IMR-90 (cell line): Measurements from ENCODE around the gene SH3RF1. TPM values are rescaled to one million over a fixed set of nuclear protein-coding genes. Genes with fewer than 3 reads are reported as not detected.

Source experiments
- ATAC-seq: fragments of 200-7000 bp; cut with Tn5 transposase; 2 replicates; pipeline ENCODE4 v1.9.1; 2020; ENCODE audit warnings: low read depth, mild to moderate bottlenecking, moderate library complexity
- BruUV-seq: library from RNA; stranded (reverse); fragments of 400-500 nt; replicated peaks from 2 replicates; lab custom pipeline; 2021; lab: Mats Ljungman, UMichigan
- CTCF ChIA-PET: fragments of 300-600 bp; formaldehyde crosslinking; extraction: SDS; loops from one replicate; lab custom pipeline; 2021; ENCODE audit warnings: antibody characterized with exemption; lab: Yijun Ruan, JAX
- POLR2A ChIA-PET: fragments of 300-600 bp; sonication (Branson Sonifier 250); formaldehyde crosslinking; loops from one replicate; lab custom pipeline; 2022; ENCODE audit warnings: antibody characterized with exemption; ENCODE audit not compliant: unreplicated experiment; lab: Charles Lee
- DNase-seq: peaks from one replicate; pipeline ENCODE4 v3.0.0; 2013
- H2AFZ ChIP-seq: replicated peaks from 2 replicates; pipeline ENCODE3; 2013; ENCODE audit warnings: low read length, mild to moderate bottlenecking; ENCODE audit not compliant: poor library complexity
- H2AK5ac ChIP-seq: 2 replicates; pipeline ENCODE4 v1.6.1; 2013; ENCODE audit warnings: low read depth, low read length, inconsistent platforms
- H2AK9ac ChIP-seq: replicated peaks from 2 replicates; pipeline ENCODE3; 2013; ENCODE audit warnings: mild to moderate bottlenecking, low read depth, low read length, moderate library complexity; ENCODE audit not compliant: poor library complexity
- H2BK120ac ChIP-seq: 2 replicates; pipeline ENCODE4 v1.6.1; 2013; ENCODE audit warnings: low read depth, low read length, inconsistent platforms
- H2BK15ac ChIP-seq: 3 replicates; pipeline ENCODE4 v1.6.1; 2013; ENCODE audit warnings: low read depth, low read length, inconsistent platforms
- H2BK20ac ChIP-seq: 2 replicates; pipeline ENCODE4 v1.6.1; 2013; ENCODE audit warnings: low read depth, mild to moderate bottlenecking, inconsistent platforms, low read length, moderate library complexity
- H2BK5ac ChIP-seq: 2 replicates; pipeline ENCODE4 v1.6.1; 2013; ENCODE audit warnings: mild to moderate bottlenecking, low read depth, low read length, inconsistent platforms; ENCODE audit not compliant: poor library complexity, severe bottlenecking
- H3K14ac ChIP-seq: replicated peaks from 2 replicates; pipeline ENCODE4 v1.6.1; 2013; ENCODE audit warnings: low read depth, low read length, inconsistent platforms
- H3K18ac ChIP-seq: 2 replicates; pipeline ENCODE4 v1.6.1; 2013; ENCODE audit warnings: low read depth, low read length, control low read depth
- H3K23ac ChIP-seq: 2 replicates; pipeline ENCODE4 v1.6.1; 2013; ENCODE audit warnings: low read depth, low read length, inconsistent platforms
- H3K27ac ChIP-seq: 2 replicates; pipeline ENCODE4 v1.5.1; 2013; ENCODE audit warnings: mild to moderate bottlenecking, control low read depth, low read length; ENCODE audit not compliant: insufficient read depth
- H3K27me3 ChIP-seq: 2 replicates; pipeline ENCODE4 v1.6.1; 2013; ENCODE audit warnings: low read length; ENCODE audit not compliant: control insufficient read depth, insufficient read depth
- H3K36me3 ChIP-seq: 2 replicates; pipeline ENCODE4 v1.6.1; 2013; ENCODE audit warnings: low read length, mixed read lengths; ENCODE audit not compliant: control insufficient read depth, insufficient read depth
- H3K4ac ChIP-seq: 2 replicates; pipeline ENCODE4 v1.6.1; 2013; ENCODE audit warnings: low read depth, low read length, inconsistent platforms
- H3K4me1 ChIP-seq: 2 replicates; pipeline ENCODE4 v1.6.1; 2013; ENCODE audit warnings: low read length, mixed read lengths; ENCODE audit not compliant: control insufficient read depth, insufficient read depth
- H3K4me2 ChIP-seq: 2 replicates; pipeline ENCODE4 v1.6.1; 2013; ENCODE audit warnings: low read depth, mild to moderate bottlenecking, control low read depth, low read length, moderate library complexity
- H3K4me3 ChIP-seq: 2 replicates; pipeline ENCODE4 v1.5.1; 2013; ENCODE audit warnings: low read depth, mild to moderate bottlenecking, control low read depth, low read length, moderate library complexity; ENCODE audit not compliant: insufficient read depth
- H3K56ac ChIP-seq: 2 replicates; pipeline ENCODE4 v1.6.1; 2013; ENCODE audit warnings: low read length, inconsistent platforms; ENCODE audit not compliant: insufficient read depth; ENCODE audit errors: extremely low read depth
- H3K79me1 ChIP-seq, 2 experiments: 2 replicates each; pipeline ENCODE4 v1.6.1; 2013; ENCODE audit warnings: low read length in 2 of 2, inconsistent platforms in 1 of 2, low read depth in 1 of 2
- H3K9ac ChIP-seq: 2 replicates; pipeline ENCODE4 v1.6.1; 2013; ENCODE audit warnings: low read depth, low read length, control low read depth
- H3K9me1 ChIP-seq: 2 replicates; pipeline ENCODE4 v1.6.1; 2013; ENCODE audit warnings: low read length, inconsistent platforms; ENCODE audit not compliant: insufficient read depth
- H3K9me3 ChIP-seq: 2 replicates; pipeline ENCODE4 v1.6.1; 2013; ENCODE audit warnings: low read length; ENCODE audit not compliant: control insufficient read depth, insufficient read depth
- H4K20me1 ChIP-seq: 2 replicates; pipeline ENCODE4 v1.6.1; 2013; ENCODE audit warnings: low read length, inconsistent platforms; ENCODE audit not compliant: insufficient read depth
- H4K5ac ChIP-seq: 2 replicates; pipeline ENCODE4 v1.6.1; 2013; ENCODE audit warnings: mild to moderate bottlenecking, low read depth, low read length, control low read depth
- H4K8ac ChIP-seq, 2 experiments: 2 replicates each; pipeline ENCODE4 v1.6.1; 2013; ENCODE audit warnings: low read depth in 2 of 2, low read length in 2 of 2, control low read depth in 1 of 2, inconsistent platforms in 1 of 2
- H4K91ac ChIP-seq: 2 replicates; pipeline ENCODE4 v1.6.1; 2013; ENCODE audit warnings: low read depth, low read length, inconsistent platforms; ENCODE audit not compliant: insufficient read depth
- CEBPB ChIP-seq: IDR thresholded peaks from 2 replicates; pipeline ENCODE4 v1.6.1; 2012; ENCODE audit warnings: low read depth, low read length, improper control_type of control experiment
- MXI1 ChIP-seq: IDR thresholded peaks from 2 replicates; pipeline ENCODE4 v1.6.1; 2012; ENCODE audit warnings: low read depth, mild to moderate bottlenecking, low read length, moderate library complexity, borderline replicate concordance
- WGBS, 2 experiments: methylation state at CpG; one replicate each; pipeline versions ENCODE4 v1.1.5 to v1.1.7; 2013; ENCODE audit warnings: missing lambda C conversion rate in 2 of 2; ENCODE audit not compliant: insufficient read length in 1 of 2; ENCODE audit errors: extremely low coverage in 2 of 2; 5-methylcytosine and 5-hydroxymethylcytosine counted together
- dilution Hi-C: fragments of 300-500 bp; cut with HindIII; formaldehyde crosslinking; loops from one replicate; pipeline ENCODE4 v1.14.3; 2018; ENCODE audit warnings: low sequenced_read_pairs; ENCODE audit not compliant: unreplicated experiment
- in situ Hi-C: fragments of 300-500 bp; cut with MboI; formaldehyde crosslinking; loops from 3 replicates; pipeline ENCODE4 v1.14.3; 2019; ENCODE audit warnings: low sequenced_read_pairs, inconsistent platforms, mixed read lengths
- intact Hi-C: fragments of 100-400 bp; cut with micrococcal nuclease; formaldehyde crosslinking; loops from 2 replicates; pipeline ENCODE4 v1.10.0; 2022
- polyA plus RNA-seq, 3 experiments: library from polyadenylated mRNA; depleted of rRNA; stranded (reverse); fragments of >200 nt; gene quantifications; 2 replicates each; pipeline ENCODE4 v1.2.3, GENCODE V29; 2012; ENCODE audit warnings: low replicate concordance in 1 of 3
- total RNA-seq: library from RNA; depleted of rRNA; stranded (reverse); fragments of >200 nt; gene quantifications from 2 replicates; pipeline ENCODE4 v1.2.3, GENCODE V29; 2012

Gene SH3RF1
- total and polyA plus RNA-seq, 2 of the 4 experiments (the other 2 are of a cell fraction) = 22.0 to 29.8 TPM

DNA sequence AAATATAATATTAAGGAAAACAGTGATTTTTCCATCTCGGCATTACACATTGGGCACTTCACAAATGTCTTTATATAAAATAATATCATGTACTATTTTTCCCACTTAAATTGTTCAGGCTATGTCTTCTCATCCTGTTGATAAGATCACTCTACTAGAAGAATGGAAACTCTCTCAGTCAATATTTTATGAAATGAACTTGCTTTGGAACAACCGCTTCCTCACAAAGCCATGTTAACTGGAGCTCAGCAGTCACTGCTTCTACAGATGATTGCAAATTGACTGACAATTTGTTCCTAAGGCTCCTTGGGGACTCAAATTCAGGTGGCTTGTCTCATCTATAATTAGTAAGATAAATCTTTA is 133.2 kb downstream of the SH3RF1 start:
- no CpG with 5 or more reads among the region's 2 CpGs for WGBS, 2 experiments
- ChIA-PET CTCF (no interaction called here), POLR2A (no interaction called here)
- in situ Hi-C loops = no loop called here
- Histone ChIP-seq H2AK9ac (no peak overlapping the region), H2BK5ac (no peak overlapping the region), H4K91ac (no peak overlapping the region), H3K36me3 (peaks cover 19% of the 10 kb centered on the region), H3K9me1 (peaks cover 6% of the 10 kb centered on the region), H2BK15ac (no peak overlapping the region), H3K9me3 (no peaks in the 10 kb centered on the region), H3K79me1 (peaks cover 12 to 45% of the 10 kb centered on the region in 2 experiments), H3K4me1 (no peaks in the 10 kb centered on the region), H3K4ac (no peak overlapping the region), H3K4me2 (no peak overlapping the region), H3K4me3 (no peak overlapping the region), H3K27me3 (no peaks in the 10 kb centered on the region), H4K8ac (no peak overlapping the region), H3K56ac (no peak overlapping the region), H3K14ac (no peak overlapping the region), H2BK120ac (no peak overlapping the region), H2BK20ac (no peak overlapping the region), H3K9ac (no peak overlapping the region), H4K5ac (no peak overlapping the region), H2AK5ac (no peak overlapping the region), H3K23ac (no peak overlapping the region), H4K20me1 (no peaks in the 10 kb centered on the region), H2AFZ (no peak overlapping the region), H3K18ac (no peak overlapping the region), H3K27ac (no peak overlapping the region)
- intact Hi-C loops = no loop called here
- DNase-seq (no peak), ATAC-seq (no peak)
- dilution Hi-C loops = no loop called here
- BruUV-seq = no TSS peak
- TF ChIP-seq CEBPB (no peak), MXI1 (no peak)
